ENCODE measurements around the gene CD40.

GRCh38 chr20:46108976-46109375 is 9.1 kb upstream of the CD40 start:
- TF ChIP-seq CTCF (IDR thresholded peaks at IDR 0.05), result no peak
- no peak for TF ChIP-seq POLR2A (IDR thresholded peaks at IDR 0.05)

Measured in testis (tissue), 2 donors.